ENCODE data around the gene NUDT16L1. TPM values are rescaled to one million over a fixed set of nuclear protein-coding genes. Genes with fewer than 3 reads are reported as not detected.

Gene NUDT16L1
- total and polyA plus RNA-seq, 2 of the 13 experiments (the other 11 are each of a cell fraction or from before 2014, with no cell fraction given), result 28.0 to 40.5 TPM

GRCh38 chr16:4682616-4683254 is 10.6 kb upstream of the NUDT16L1 start (continued):
- TF ChIP-seq ZNF18 (CRISPR knock-in tag; IDR thresholded peaks at IDR 0.05; ENCODE audit: insufficient replicate concordance), result no peak
- TF ChIP-seq THRA (CRISPR knock-in tag; IDR thresholded peaks at IDR 0.05; ENCODE audit: borderline replicate concordance), result 0 out of 2 replicates have a peak, but pooled peaks have one; percentile 12
- TF ChIP-seq DNMT1 (CRISPR knock-in tag; IDR thresholded peaks at IDR 0.05), result no peak
- TF ChIP-seq ZNF574 (CRISPR knock-in tag; IDR thresholded peaks at IDR 0.05), result peak; percentile 37; the same call in 1 of the 2 replicates
- 0 out of 2 replicates have a peak, but pooled peaks have one; percentile 17 for TF ChIP-seq ZFY (CRISPR knock-in tag; IDR thresholded peaks at IDR 0.05)
- no peak for TF ChIP-seq DDIT3 (CRISPR knock-in tag; IDR thresholded peaks at IDR 0.05)
- no peak for TF ChIP-seq ZNF354B (CRISPR knock-in tag; IDR thresholded peaks at IDR 0.05)
- TF ChIP-seq FOSL2 (CRISPR knock-in tag; IDR thresholded peaks at IDR 0.05), result peak; percentile 69; the same call in 1 of the 2 replicates
- TF ChIP-seq ZHX2 (IDR thresholded peaks at IDR 0.05; ENCODE audit: low read depth), result peak; percentile 29; the same call in 1 of the 2 replicates
- TF ChIP-seq ZHX2 (CRISPR knock-in tag; IDR thresholded peaks at IDR 0.05; ENCODE audit: borderline replicate concordance), result no peak
- 0 out of 2 replicates have a peak, but pooled peaks have one; percentile 31 for TF ChIP-seq ZNF891 (CRISPR knock-in tag; IDR thresholded peaks at IDR 0.05)
- 0 out of 2 replicates have a peak, but pooled peaks have one; percentile 25 for TF ChIP-seq HDAC1 (CRISPR knock-in tag; IDR thresholded peaks at IDR 0.05)
- no peak for TF ChIP-seq ZNF619 (CRISPR knock-in tag; IDR thresholded peaks at IDR 0.05)
- no peak for TF ChIP-seq RFXAP (CRISPR knock-in tag; IDR thresholded peaks at IDR 0.05; ENCODE audit: borderline replicate concordance)
- TF ChIP-seq TAF15 (IDR thresholded peaks at IDR 0.05; ENCODE audit: low read depth, low read length, poor library complexity, severe bottlenecking), result no peak
- no peak for TF ChIP-seq ZNF180 (CRISPR knock-in tag; IDR thresholded peaks at IDR 0.05; ENCODE audit: borderline replicate concordance, low read depth)
- TF ChIP-seq YY1 (IDR thresholded peaks at IDR 0.05; ENCODE audit: insufficient read depth, insufficient replicate concordance, low read depth, low read length), result peak; percentile 31

Data from HepG2 (cell line).